ENCODE results near the gene CELF4.

GRCh38 chr18:37364237-37364636 lies 201.4 kb downstream of the CELF4 start:
- no peak for TF ChIP-seq POLR2AphosphoS5 (IDR thresholded peaks at IDR 0.05; ENCODE audit: low read depth, low read length)
- TF ChIP-seq POLR2A (IDR thresholded peaks at IDR 0.05; ENCODE audit: low read depth, low read length), result no peak
- TF ChIP-seq TAF1 (IDR thresholded peaks at IDR 0.05; ENCODE audit: borderline replicate concordance, low read depth, low read length), result no peak

All from GM12892 (cell line).